Stomach smooth muscle (tissue), 2 donors: ENCODE data around the gene NPPC.
A peak's percentile ranks its signal among the peaks of the same experiment; 100 is the strongest.

ENCODE experiments used
- H3K27ac ChIP-seq: one replicate; pipeline ENCODE4 v1.7.0; 2013; ENCODE audit warnings: mild to moderate bottlenecking, low read length, inconsistent platforms
- H3K27me3 ChIP-seq, 2 donors: one replicate each; pipeline ENCODE4 v1.7.0; 2013; ENCODE audit warnings: low read length in 2 of 2; ENCODE audit not compliant: insufficient read depth in 2 of 2, control insufficient read depth in 1 of 2
- H3K36me3 ChIP-seq, 2 donors: one replicate each; pipeline ENCODE4 v1.7.0; 2013; ENCODE audit warnings: low read length in 2 of 2; ENCODE audit not compliant: control insufficient read depth in 2 of 2, insufficient read depth in 2 of 2
- H3K4me1 ChIP-seq: one replicate; pipeline ENCODE4 v1.7.0; 2013; ENCODE audit warnings: low read length; ENCODE audit not compliant: control insufficient read depth, insufficient read depth
- H3K4me3 ChIP-seq, 2 donors: one replicate each; pipeline ENCODE4 v1.7.0; 2013; ENCODE audit warnings: low read length in 2 of 2
- H3K9ac ChIP-seq, 2 donors: one replicate each; pipeline ENCODE4 v1.7.0; 2013; ENCODE audit warnings: low read length in 2 of 2, mild to moderate bottlenecking in 1 of 2
- H3K9me3 ChIP-seq, 2 donors: one replicate each; pipeline ENCODE4 v1.7.0; 2013; ENCODE audit warnings: low read length in 2 of 2; ENCODE audit not compliant: control insufficient read depth in 2 of 2
- donor health status: healthy.
- donor health status: Pancreatic carcinoma.

NPPC gene

DNA sequence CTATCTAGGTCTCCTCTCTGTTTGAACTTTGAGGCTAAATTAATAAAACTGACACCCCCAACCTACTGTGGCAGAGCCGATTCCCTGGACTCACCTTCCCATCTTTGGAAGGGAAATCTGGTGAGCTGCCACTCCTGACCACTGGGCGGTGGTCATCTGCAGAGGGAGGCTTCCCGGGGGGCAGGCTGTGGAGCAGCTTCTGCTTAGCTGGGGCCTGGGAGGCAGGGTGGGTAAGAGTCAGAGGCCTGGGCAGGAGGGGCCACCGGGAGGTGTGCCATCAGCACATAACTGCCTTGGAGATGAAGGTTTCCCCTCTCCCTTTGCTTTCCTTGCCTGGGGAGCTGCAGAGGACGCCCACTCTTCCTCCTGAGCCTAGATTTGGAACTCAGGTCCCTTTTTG, 2.3 kb upstream of the NPPC start:
- Histone ChIP-seq H3K27ac (no peak overlapping the region), H3K4me3 (no peak overlapping the region), H3K9ac (no peak overlapping the region), H3K27me3 (peaks cover 47 to 49% of the 10 kb centered on the region in 2 donors), H3K9me3 (no peaks in the 10 kb centered on the region), H3K36me3 (no peaks in the 10 kb centered on the region), H3K4me1 (peaks cover 43% of the 10 kb centered on the region)

DNA sequence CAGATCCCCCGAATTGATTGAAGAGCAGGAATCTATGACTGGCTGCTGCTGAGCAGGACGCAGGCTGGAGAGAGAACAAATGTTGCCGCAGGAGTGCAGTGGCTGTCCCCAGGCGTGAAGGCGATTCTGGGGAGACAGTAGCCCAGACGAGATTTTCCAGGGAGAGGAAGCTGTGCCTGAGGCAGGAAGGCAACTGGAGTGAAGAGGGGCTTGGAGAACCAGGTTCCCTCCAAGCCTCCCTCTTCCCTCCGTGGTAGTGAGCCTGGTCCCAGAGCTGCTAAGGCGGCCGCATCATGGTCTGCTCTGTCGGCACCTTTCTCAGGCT, 1.3 kb upstream of the NPPC start:
- Histone ChIP-seq H3K4me3 (no peak overlapping the region), H3K36me3 (no peaks in the 10 kb centered on the region), H3K27me3 (peaks cover 53 to 55% of the 10 kb centered on the region in 2 donors), H3K9ac (no peak overlapping the region), H3K9me3 (no peaks in the 10 kb centered on the region), H3K4me1 (peaks cover 40% of the 10 kb centered on the region), H3K27ac (no peak overlapping the region)

DNA sequence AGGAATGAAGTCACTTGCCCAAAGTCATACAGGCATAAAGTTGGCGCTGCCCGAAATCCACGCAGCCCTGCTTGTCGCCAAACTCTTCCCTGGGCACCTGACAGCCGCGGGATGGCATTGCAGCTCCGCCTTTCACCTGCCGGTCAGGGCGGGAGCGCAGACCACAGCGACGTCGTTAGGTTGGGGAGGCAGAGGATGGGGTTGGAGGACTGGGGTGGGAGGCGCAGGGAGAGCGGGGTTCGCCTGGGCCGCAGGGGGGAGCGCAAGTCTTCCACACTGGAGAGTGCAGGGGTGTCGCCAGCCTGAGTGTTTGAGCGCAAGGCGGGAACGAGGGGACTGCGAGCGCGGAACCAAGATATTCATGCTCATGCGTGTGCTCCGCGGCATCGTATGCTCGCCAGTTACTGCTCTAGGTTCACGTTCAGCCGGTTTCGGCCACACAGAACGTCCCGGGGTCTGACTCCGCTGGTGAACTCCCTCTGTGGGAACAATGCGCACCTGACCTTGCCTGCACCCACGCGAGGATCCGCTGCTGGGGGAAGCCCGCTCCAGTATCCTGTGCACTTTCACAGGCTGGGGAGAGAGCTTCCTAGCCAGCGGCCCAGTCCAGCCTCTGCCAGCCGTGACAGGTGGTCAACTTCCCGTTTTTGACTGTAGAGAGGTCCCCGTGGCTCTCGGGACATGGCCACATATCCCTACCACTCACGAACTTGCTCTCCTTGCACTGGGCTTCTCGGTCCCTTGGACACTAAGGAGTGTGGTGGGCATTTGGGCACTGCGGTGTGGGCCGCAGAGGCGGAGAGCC, 767 bp upstream of the NPPC start:
- Histone ChIP-seq H3K27me3 (peaks cover 55 to 58% of the 10 kb centered on the region in 2 donors), H3K4me3 (peak overlapping the region; percentile 59 to 74), H3K9ac (no peak overlapping the region), H3K36me3 (no peaks in the 10 kb centered on the region), H3K4me1 (peaks cover 40% of the 10 kb centered on the region), H3K9me3 (no peaks in the 10 kb centered on the region), H3K27ac (no peak overlapping the region)

DNA sequence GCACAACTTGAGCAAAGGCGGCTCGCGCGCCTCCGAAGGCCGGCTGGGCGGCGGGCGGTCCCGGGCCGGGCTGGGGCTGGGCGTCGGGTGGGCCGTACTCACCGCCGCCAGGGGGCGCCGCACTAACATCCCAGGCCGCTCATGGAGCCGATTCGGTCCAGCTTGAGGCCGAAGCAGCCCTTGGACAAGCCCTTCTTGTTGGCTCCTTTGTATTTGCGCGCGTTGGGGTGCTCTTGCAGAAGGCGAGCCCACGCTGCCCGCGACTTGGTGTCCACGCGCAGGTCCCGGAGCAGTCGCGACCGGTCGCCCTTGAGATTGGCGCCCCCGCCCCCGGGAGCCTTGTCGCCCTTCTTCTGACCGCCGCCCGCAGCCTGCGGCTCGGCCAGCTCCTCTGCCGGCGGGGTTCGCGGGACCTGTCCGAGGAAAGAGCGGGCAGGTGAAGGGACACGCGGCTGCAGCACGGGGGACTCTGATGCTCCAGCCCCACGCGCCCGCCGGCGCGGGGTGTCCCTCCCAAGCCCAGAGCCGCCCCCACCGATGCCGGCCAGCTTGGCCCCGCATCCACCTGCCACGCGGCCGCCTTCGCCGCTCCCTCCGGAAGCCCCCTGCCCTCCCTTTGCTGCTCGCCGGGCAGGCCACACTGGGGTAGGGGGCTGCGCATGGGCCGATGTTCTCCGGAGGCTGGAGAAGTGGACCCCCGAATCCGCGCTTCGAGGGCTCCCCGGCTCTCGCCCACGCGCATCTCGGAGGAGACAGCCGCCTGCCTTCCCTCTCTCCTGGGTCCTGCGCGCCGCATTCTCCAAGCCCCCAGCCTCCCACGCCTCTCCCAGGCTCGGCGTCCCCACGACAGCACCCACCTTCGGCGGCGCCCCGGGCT, 655 bp downstream of the NPPC start:
- peaks cover 40% of the 10 kb centered on the region for H3K4me1 ChIP-seq
- peak overlapping the region; percentile 59 to 74 for H3K4me3 ChIP-seq
- H3K27me3 ChIP-seq, result peaks cover 52 to 58% of the 10 kb centered on the region in 2 donors
- no peaks in the 10 kb centered on the region for H3K36me3 ChIP-seq
- H3K27ac ChIP-seq, result no peak overlapping the region
- no peaks in the 10 kb centered on the region for H3K9me3 ChIP-seq
- H3K9ac ChIP-seq, result no peak overlapping the region

DNA sequence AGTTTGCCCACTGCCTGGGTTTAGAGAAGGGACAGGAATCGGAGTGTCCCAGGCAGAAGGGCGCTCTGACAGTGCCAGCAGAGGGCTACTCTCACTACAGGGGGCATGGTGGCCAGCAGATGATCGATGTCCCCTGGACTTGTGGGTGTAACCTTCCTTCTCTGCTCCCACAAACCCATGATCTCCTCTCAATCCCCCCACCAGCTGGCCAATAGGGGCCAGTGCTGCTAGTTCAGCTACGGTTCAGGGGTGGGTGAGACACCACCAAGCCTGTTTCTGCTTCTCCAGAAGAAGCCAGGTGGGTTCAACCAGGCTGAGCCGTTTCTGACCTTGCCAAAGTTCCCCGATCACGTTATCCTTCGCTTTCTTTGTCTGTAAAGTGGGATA, 1.3 kb downstream of the NPPC start:
- Histone ChIP-seq H3K4me3 (peak overlapping the region; percentile 59 to 74), H3K36me3 (no peaks in the 10 kb centered on the region), H3K27ac (no peak overlapping the region), H3K27me3 (peaks cover 55 to 58% of the 10 kb centered on the region in 2 donors), H3K9me3 (no peaks in the 10 kb centered on the region), H3K4me1 (peaks cover 35% of the 10 kb centered on the region), H3K9ac (no peak overlapping the region)

DNA sequence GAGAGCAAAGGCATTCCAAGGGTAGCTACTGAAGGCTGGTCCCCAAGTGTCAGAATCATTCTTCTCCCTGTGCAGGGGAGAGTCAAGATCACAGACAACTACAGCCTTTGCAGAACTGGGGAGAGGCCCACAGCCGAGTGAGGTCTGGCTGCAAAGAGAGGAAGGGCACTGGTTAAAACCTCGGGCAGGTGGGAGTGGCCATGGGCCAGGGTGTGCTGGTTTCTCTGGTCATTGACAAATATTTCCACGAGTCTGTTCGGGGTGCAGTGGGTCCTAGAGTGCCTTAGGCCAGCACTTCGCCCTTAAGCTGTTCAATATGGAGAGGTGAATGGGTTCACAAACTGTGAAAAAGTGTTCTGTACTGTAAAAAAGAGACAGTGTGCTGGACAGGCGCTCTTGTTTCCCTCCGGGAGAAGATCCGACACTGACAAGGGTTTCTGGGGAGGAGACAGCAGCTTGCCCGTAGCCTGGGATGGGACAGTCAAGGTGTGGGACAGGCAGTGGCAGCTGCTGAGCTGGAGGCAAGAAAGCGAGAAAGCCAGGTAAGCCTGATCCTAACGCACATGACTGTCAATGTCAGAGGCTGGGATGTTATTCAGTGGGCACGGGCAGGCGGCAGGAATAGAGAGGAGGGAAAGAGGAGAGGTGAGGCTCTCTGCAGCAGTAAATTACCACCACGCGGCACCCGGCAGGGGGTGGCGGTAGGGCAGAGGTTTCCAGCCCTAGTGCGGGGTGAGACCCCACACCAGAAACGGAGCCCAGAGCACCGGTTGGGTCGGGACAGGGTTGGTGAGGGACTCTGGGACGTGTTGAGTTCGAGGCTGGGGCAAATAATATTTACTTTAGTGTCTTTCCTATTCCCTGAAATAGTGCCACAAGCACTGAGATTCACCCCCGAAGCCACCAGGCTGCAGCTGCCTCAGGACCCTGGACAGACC, 2.0 kb downstream of the NPPC start:
- Histone ChIP-seq H3K27me3 (peaks cover 54 to 57% of the 10 kb centered on the region in 2 donors), H3K9me3 (no peaks in the 10 kb centered on the region), H3K4me1 (peaks cover 28% of the 10 kb centered on the region), H3K27ac (no peak overlapping the region), H3K4me3 (peak overlapping the region in 1 of 2 donors; percentile 74), H3K9ac (no peak overlapping the region), H3K36me3 (no peaks in the 10 kb centered on the region)

DNA sequence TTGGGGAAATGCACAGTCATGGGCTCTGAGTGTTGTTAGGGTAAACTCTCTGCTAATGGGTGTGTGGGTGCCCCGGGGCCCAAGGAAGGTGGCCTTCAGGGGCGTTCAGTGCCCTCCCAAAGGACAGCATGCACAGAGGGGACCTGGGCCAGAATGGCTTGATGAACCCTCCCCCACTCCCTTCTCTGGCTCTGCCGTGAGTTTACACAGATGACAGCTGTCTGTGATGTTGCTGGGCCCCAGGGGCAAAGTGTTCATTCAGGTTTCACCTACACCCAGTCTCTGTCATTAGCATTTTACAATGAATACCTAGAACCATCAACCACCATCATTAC, 3.2 kb downstream of the NPPC start:
- no peaks in the 10 kb centered on the region for H3K36me3 ChIP-seq
- peaks cover 47 to 51% of the 10 kb centered on the region in 2 donors for H3K27me3 ChIP-seq
- no peaks in the 10 kb centered on the region for H3K9me3 ChIP-seq
- H3K27ac ChIP-seq, result no peak overlapping the region
- H3K4me3 ChIP-seq, result no peak overlapping the region
- peaks cover 25% of the 10 kb centered on the region for H3K4me1 ChIP-seq
- H3K9ac ChIP-seq, result no peak overlapping the region

DNA sequence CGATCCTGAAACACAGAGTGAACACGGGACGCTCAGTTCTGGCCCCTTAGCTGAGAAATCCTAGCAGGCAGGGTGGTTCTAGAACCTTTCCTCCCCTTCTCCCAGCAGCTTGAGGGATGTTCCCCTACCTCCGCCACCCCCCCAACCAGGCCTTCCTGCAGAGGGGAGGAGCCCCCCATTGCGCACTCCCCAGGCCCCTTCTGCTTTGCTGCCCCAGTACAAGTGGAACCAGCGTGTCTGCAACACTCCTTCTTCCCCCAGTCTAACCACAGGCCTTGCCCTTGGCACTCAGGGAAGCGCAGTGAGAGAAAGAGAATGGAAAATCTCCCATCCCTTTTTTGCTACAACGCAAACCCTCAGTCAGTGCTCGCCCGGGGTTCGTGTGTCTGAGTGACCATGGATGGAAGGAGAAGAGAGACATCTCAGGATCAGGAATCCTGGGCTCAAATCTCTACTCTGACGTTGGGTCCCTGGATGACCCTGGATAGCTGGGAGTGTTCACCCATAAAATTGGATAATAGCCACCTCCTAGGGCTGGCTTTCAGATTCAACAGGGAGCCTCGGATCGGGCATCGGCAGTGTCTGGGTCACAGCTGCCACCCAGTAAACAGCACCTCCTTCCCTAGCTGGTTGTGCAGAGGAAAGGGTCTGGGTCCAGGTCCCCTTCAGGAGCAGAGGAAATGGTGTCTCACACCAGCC, 3.7 kb downstream of the NPPC start:
- H3K9ac ChIP-seq, result no peak overlapping the region
- no peak overlapping the region for H3K4me3 ChIP-seq
- no peak overlapping the region for H3K27ac ChIP-seq
- H3K9me3 ChIP-seq, result no peaks in the 10 kb centered on the region
- H3K4me1 ChIP-seq, result peaks cover 25% of the 10 kb centered on the region
- no peaks in the 10 kb centered on the region for H3K36me3 ChIP-seq
- H3K27me3 ChIP-seq, result peaks cover 42 to 49% of the 10 kb centered on the region in 2 donors

DNA sequence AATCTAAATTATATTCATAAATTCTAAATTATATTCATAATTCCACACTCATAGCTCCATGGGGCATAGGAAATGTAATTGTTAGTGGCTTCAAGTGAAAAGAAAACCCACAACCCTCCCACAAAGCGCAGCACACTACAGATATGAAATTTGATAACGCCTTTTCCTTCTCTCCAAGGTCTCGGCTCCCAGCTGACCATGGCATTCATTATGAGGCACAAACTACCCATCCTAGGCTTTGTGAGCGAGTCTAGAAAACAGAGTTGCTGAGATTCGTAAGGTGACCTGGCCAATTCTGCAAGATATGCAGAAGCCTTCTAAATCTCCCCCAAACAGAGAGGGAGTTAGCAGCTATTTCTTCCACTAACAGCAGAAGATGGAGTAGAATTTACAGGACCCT, 5.4 kb downstream of the NPPC start:
- no peak overlapping the region for H3K9ac ChIP-seq
- H3K4me1 ChIP-seq, result peaks cover 12% of the 10 kb centered on the region
- peaks cover 32 to 33% of the 10 kb centered on the region in 2 donors for H3K27me3 ChIP-seq
- no peaks in the 10 kb centered on the region for H3K9me3 ChIP-seq
- H3K27ac ChIP-seq, result no peak overlapping the region
- no peaks in the 10 kb centered on the region for H3K36me3 ChIP-seq
- H3K4me3 ChIP-seq, result no peak overlapping the region

DNA sequence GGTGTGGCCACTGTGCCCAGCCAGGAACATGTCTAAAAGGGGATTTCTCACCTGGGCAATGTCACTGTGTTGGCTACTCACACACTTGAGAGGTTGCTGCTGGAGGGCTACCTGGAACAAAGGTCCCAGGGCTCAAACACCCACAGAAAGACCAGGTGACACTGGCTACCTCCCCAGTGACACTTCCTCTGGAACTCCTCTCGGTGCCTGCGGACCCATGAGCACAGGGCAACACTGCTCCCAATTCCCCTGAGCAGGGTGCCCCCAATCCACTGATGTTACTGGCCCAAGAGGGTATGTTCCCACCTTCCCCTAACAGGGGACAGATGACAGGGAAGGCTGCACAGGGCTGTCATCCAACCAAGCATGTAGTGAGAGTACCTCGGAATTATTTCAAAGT, 5.8 kb downstream of the NPPC start:
- Histone ChIP-seq H3K36me3 (no peaks in the 10 kb centered on the region), H3K27me3 (peaks cover 28% of the 10 kb centered on the region in 2 donors), H3K27ac (no peak overlapping the region), H3K9ac (no peak overlapping the region), H3K9me3 (no peaks in the 10 kb centered on the region), H3K4me3 (no peak overlapping the region), H3K4me1 (peaks cover 7% of the 10 kb centered on the region)
